Transverse colon (tissue), 4 donors: ENCODE results near the gene NMD3.

Experiments
- CTCF ChIP-seq, 5 experiments: fragments of 200-600 bp in 3 of 5; fragments of 450-650 bp in 2 of 5; sonication (generic) in 3 of 5; IDR thresholded peaks; 1 replicate in 2 of 5; 2 replicates in 3 of 5; pipeline ENCODE4 v1.5.1; 2016 to 2017; ENCODE audit warnings: antibody characterized with exemption in 5 of 5, inconsistent platforms in 3 of 5, mild to moderate bottlenecking in 2 of 5, moderate library complexity in 1 of 5
- EP300 ChIP-seq: sonication (generic); formaldehyde crosslinking; IDR thresholded peaks from one replicate; pipeline ENCODE4 v1.6.1; 2017; ENCODE audit warnings: antibody characterized with exemption, low read depth
- POLR2A ChIP-seq: fragments of 450-650 bp; IDR thresholded peaks from one replicate; pipeline ENCODE4 v1.6.1; 2016; ENCODE audit warnings: antibody characterized with exemption, mild to moderate bottlenecking, moderate library complexity
- POLR2AphosphoS5 ChIP-seq, 3 donors: sonication (generic); formaldehyde crosslinking; IDR thresholded peaks; one replicate each; pipeline ENCODE4 v1.6.1; 2016; ENCODE audit warnings: antibody characterized with exemption in 3 of 3

- TF ChIP-seq CTCF (IDR thresholded peaks at IDR 0.05) (no peak), POLR2A (no peak), POLR2AphosphoS5 (IDR thresholded peaks at IDR 0.05) (no peak), EP300 (no peak)
Measured at GRCh38 chr3:161250116-161250515, 29.0 kb downstream of the NMD3 start.
